GM18951 (cell line): ENCODE data around the gene HSD17B2.
"Not testable (repeated sequence)": the region's sequence is repeated elsewhere in the genome, so short reads cannot be mapped to it uniquely, and the experiment has no call there.

Experiments
- POLR2A ChIP-seq: IDR thresholded peaks from 4 replicates; pipeline ENCODE4 v1.6.1; 2011; ENCODE audit warnings: mild to moderate bottlenecking; ENCODE audit not compliant: insufficient read length, insufficient read depth; ENCODE audit errors: extremely low read depth
- in situ Hi-C: fragments of 300-500 bp; cut with MboI; formaldehyde crosslinking; loops from one replicate; pipeline ENCODE4 v1.12.0; 2022; ENCODE audit warnings: low sequenced_read_pairs, mixed read lengths, inconsistent platforms; ENCODE audit not compliant: unreplicated experiment

Gene HSD17B2

DNA sequence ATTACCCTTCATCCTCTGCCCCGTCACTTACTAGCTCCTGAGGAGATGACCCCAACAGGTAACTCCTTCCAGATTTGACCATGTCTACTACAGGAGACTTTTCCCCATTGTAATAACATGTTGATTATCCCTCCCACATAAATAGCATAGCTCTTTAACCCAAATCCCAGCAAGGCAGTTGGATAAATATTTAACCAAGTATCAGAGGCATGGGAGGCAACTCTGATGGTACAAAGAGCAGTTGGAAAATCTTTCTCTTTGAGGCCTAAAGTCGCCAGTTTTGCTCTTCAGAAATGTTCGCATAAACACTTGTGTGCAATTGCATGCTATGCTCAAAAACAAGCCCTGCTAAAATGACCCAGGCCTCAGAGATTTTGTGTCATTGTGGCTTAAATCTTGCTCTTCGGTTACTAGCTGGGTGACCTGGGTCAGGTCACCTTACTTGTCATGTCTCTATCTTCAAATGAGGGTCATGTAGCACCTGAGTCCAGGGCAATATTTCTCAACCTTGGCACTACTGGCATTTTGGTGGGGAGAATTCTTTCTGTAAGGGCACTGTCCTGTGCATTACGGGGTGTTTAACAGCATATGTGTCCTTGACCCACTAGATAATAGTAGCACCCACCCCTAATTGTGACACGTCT lies 48.8 kb downstream of the HSD17B2 start:
- no peak for TF ChIP-seq POLR2A
- in situ Hi-C loops: no loop called here

DNA sequence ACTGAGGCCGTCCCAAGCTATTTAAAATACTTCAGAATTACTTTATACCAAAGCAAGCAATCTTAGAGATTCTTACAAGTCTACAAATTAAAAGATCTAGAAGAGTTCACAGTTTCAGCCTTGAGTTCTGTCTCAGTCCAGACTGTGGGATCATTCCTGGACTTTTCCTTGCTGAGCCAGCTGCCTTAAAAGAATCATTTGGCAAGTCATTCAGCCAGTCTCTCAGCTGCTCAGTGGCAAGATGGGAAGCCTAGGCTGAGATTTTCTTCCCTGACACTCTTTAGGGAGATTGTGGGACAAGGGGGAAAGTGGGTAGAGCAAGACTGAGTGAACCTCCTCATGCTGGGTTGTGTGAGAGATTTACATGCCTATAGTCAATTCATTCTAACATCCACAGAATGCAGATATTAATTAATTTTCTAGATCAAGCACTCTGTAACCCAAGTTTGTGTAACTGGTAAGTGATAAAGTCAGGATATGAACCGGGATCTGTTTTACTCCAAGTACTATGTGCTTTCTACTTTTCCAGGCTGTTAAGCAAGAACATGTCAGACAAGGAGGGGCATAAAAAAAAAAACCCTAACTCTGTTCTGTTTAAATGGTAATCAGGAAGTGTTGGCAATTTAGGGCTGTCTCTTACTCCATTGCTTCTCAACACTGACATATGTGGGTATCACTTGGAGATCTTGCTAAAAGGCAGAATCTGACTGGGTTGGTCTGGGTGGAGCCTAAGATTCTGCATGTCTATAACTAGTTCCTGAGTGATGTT lies 50.1 kb downstream of the HSD17B2 start:
- no peak for TF ChIP-seq POLR2A
- in situ Hi-C loops: no loop called here

DNA sequence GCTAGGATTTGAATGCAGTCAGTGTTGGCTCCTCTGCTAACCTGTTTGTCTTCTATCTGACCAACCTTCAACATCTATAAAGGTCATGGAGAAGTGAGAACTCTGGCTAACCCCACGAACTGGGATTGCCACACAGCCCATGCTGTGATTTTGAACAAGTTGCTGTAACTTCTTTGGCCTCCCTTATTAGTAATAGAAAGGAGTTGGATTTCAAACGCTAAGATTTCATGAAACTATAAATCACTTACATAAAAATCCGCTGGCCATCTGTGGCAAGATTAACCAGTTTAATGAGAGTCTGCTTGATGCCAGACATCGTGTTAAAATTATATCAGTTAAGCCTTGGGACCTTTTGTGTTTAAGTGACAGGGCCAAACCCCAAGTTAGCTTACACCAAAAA lies 53.4 kb downstream of the HSD17B2 start:
- in situ Hi-C loops: no loop called here
- no peak for TF ChIP-seq POLR2A

DNA sequence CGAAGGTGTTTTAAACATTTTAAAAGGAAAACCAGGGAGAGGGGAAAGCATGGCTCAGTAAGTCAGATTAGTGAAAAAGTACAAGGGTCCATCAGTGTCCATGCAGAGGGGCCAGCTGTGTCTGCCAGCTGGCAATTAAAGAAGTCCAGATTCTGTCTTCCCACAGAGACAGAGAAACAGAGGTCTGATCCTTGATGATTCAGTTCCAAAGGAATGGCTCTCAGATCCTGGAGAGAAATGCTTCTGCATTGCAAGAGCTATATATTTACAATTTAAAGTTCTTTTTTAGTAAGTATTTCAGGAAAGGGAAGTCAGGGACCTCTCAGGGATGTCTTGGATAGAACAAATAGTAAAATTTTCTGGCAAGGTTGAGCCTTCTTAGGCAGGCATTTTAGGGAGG lies 56.2 kb downstream of the HSD17B2 start:
- TF ChIP-seq POLR2A: no peak
- in situ Hi-C loops: no loop called here

DNA sequence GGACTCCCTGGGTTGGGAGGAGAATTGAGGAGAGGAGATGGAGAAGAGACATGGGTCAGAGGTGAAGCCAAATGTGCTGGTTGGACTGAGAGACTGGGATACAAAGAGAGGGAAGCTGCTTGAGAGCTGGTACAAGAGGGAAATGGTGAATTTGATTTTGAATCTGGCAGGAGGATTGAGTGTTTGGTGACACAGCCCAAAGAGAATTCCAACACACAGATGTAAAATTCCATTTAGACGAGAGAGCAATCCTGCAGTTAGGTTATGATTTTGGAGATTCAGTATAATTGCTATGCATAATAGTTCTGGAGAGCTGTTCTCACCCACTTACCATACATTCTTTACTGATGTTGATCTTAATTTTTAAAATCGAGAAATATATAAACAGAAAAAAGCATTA lies 57.7 kb downstream of the HSD17B2 start:
- in situ Hi-C loops: no loop called here
- TF ChIP-seq POLR2A: no peak

DNA sequence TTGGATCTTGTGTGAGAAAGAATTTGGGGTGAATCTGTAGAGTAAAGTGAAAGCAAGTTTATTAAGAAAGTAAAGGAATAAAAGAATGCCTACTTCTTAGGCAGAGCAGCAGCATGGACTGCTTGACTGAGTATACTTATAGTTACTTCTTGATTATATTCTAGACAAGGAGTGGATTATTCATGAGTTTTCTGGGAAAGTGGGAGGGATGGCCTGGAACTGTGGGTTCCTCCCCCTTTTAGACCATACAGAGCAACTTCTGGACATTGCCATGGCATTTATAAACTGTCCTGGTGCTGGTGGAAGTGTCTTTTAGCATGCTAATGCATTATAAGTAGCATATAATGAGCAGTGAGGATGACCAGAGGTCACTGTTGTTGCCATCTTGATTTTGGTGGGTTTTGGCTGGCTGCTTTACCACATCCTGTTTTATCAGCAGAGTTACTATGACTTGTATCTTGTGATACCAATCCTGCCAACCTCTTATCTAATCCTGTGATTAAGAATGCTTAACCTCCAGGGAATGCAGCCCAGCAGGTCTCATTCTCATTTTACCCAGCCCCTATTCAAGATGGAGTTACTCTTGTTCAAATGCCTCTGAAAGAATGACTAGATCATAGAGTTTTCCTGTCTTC lies 58.7 kb downstream of the HSD17B2 start:
- in situ Hi-C loops: no loop called here
- TF ChIP-seq POLR2A: no peak

DNA sequence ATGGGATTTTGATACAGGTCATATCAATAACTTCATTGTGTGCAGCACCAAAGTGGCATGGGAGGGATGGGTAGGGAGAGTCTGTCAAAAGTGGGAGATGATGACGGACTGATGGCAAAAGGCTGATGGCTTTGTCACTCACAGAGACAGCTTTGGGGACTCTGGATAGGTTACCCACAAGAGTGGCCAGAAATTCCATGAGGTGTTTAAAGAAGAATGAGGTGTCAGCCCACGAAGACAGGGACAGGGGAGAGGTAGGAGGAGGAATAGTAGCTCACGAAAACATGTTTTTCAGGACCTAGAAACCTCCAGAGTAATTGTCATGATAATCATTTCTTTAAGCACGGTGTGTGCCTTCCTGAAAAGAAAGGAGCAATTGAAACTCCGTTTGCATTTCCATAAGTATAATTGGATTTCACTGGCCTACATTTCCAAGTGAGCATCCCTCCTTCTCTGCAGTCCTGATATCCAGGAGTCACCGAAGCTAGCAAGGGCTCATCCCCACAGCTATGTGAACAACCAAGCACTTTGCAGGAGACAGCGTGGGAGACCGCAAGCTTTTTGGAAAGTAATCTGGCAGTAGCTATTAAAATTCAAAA lies 60.0 kb downstream of the HSD17B2 start:
- TF ChIP-seq POLR2A: no peak

DNA sequence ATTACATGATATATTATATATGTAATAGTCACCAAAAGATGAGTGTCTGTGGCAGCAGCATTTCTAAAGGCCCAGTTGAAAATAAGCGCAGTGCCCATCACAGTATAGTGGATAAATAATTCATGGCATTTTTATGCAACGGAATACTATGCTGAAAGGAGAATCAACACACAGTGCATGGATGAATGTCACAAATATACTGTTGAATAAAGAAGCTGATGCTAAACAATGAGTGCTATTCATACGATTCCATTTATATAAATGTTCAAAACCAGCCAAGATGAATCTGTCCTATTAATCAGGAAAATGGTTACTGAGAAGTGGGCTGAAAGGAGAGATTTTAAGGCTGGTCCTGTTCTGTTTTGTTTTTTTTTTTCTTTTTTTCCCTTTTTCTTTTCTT lies 61.6 kb downstream of the HSD17B2 start:
- TF ChIP-seq POLR2A: no peak

More for the DNA sequence above, 60.0 kb downstream of the HSD17B2 start:
- in situ Hi-C loops: no loop called here

DNA sequence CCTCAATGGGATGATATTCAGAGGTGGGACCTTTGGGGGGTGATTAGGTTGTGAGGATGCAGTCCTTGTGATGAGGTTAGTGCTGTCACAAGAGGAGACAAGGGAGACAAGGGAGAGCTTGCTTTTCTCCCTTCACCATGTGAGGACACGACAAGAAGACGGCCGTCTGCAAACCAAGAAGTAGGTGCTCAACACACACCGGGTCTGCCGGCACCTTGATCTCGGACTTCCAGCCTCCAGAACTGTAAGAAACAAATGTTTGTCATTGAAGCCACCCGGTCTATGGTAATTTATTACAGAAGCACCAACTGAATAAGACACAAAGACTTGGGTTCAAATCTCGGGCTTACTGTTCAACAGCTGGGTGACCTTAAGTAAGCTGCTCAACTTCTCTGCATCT lies 70.1 kb downstream of the HSD17B2 start:
- in situ Hi-C loops: no loop called here
- no peak for TF ChIP-seq POLR2A

More for the DNA sequence above, 61.6 kb downstream of the HSD17B2 start:
- in situ Hi-C loops: no loop called here

DNA sequence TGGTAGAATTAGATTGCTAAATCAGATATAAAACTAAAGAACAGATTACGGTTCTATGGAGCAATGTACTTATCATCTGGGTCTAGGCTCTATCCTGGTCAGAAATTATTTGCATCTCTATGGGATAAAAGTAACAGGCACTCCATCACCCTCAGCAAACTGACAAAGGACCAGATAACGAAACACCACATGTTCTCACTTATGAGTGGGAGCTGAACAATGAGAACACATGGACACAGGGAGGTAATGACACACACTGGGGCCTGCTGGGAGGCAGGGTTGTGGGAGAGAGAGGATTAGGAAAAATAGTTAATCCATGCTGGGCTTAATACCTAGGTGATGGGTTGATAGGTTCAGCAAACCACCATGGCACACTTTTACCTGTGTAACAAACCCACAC lies 73.0 kb downstream of the HSD17B2 start:
- in situ Hi-C loops: no loop called here
- no peak for TF ChIP-seq POLR2A

DNA sequence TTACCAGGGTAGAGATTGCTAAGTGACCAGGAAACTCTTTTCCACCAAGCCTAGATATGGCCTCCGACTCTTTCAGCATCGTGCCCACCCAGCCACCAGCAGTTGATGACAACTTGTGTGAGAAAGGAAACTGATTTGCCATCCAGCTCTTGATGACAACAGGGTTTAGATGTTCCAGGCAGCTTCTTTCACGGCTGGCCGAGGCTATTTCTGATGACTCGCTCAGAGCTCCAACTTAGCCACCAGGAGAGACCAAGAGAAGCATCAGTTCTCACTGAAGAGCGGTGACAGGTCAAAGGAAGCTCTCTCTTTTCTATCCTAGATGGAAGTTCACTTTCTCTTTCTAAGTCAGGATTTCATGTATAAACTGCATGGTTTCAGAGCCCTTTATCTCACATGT lies 73.7 kb downstream of the HSD17B2 start:
- in situ Hi-C loops: no loop called here
- TF ChIP-seq POLR2A: no peak

DNA sequence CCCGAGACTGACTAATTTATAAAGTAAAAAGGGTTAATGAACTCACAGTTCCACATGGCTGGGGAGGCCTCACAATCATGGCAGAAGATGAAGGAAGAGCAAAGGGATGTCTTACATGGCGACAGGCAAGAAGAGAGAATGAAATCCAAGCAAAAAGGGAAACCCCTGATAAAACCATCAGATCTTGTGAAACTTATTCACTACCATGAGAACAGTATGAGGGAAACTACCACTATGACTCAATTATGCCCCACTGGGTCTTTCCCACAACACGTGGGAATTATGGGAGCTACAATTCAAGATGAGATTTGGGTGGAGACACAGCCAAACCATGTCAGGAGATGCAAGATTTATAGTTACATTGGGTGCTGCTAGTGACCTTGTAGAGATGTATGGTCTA lies 74.2 kb downstream of the HSD17B2 start:
- in situ Hi-C loops: not testable (repeated sequence)

DNA sequence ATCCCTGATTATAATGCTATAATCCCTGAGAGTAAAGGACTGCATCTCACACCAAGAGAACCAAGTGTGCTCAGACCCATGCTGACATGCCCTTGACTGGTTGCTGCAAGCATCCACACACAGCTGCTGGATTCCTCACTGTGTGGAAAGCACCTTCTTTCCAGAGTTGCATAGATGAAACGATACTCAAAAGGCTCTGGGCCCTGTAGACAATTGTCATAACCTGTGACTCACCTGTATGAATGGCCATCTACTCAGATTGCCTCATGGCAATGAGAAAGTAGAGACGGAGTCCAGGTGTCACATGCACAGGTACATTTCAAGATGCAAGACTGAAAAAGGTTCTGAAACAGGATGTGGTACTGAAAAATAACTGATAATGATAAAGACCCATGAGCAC lies 76.9 kb downstream of the HSD17B2 start:
- in situ Hi-C loops: no loop called here
- TF ChIP-seq POLR2A: no peak
